ENCODE data around the gene JAKMIP1.

DNA sequence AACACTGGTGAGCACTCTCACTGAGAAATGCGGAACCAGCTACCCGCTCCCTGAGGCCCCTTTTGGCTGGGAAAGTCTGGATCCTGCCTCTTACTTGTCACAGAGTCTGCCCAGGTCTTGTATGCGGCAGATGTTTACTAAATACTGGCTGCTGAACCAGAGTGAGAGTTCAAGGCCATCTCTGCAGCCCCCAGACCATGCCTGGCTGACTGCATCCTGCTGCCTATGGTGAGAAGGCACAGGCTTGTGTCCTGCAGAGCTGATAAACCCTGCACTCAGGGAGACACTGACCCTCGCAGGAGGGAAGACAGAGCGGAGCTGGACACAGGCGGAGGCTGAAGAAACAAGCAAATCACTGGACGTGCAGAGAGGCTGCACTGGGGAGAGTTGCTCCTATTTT lies 46.5 kb downstream of the JAKMIP1 start:
- TF ChIP-seq, protein P1, sequence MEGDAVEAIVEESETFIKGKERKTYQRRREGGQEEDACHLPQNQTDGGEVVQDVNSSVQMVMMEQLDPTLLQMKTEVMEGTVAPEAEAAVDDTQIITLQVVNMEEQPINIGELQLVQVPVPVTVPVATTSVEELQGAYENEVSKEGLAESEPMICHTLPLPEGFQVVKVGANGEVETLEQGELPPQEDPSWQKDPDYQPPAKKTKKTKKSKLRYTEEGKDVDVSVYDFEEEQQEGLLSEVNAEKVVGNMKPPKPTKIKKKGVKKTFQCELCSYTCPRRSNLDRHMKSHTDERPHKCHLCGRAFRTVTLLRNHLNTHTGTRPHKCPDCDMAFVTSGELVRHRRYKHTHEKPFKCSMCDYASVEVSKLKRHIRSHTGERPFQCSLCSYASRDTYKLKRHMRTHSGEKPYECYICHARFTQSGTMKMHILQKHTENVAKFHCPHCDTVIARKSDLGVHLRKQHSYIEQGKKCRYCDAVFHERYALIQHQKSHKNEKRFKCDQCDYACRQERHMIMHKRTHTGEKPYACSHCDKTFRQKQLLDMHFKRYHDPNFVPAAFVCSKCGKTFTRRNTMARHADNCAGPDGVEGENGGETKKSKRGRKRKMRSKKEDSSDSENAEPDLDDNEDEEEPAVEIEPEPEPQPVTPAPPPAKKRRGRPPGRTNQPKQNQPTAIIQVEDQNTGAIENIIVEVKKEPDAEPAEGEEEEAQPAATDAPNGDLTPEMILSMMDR (IDR thresholded peaks at IDR 0.05), result no peak
- no peak for TF ChIP-seq POLR2A (IDR thresholded peaks at IDR 0.05)
